ENCODE measurements around the gene GJD3. TPM values are rescaled to one million over a fixed set of nuclear protein-coding genes. Genes with fewer than 3 reads are reported as not detected.

The GJD3 gene
- total and polyA plus RNA-seq, 2 of the 4 experiments (the other 2 are of a cell fraction), result 0.10 TPM; not detected in 1

GRCh38 chr17:40372031-40372430 is 7.5 kb upstream of the GJD3 start:
- POLR2A ChIA-PET (ENCODE audit: unreplicated experiment), result no interaction called here
- Histone ChIP-seq H3K56ac (ENCODE audit: extremely low read depth, insufficient read depth, low read length) (no peak overlapping the region), H3K4ac (ENCODE audit: low read depth, low read length) (no peak overlapping the region), H3K27ac (ENCODE audit: insufficient read depth, low read length) (no peak overlapping the region), H2AK9ac (replicated peaks; ENCODE audit: low read depth, low read length, poor library complexity) (no peak overlapping the region), H3K18ac (ENCODE audit: low read depth, low read length) (no peak overlapping the region), H2BK15ac (ENCODE audit: low read depth, low read length) (no peak overlapping the region), H3K4me2 (ENCODE audit: low read depth, low read length) (no peak overlapping the region), H3K23ac (ENCODE audit: low read depth, low read length) (no peak overlapping the region), H3K4me3 (ENCODE audit: insufficient read depth, low read depth, low read length) (no peak overlapping the region), H2BK5ac (ENCODE audit: low read depth, low read length, poor library complexity, severe bottlenecking) (no peak overlapping the region), H4K8ac (ENCODE audit: low read depth in 2 of 2, low read length in 2 of 2) (no peak overlapping the region), H2AK5ac (ENCODE audit: low read depth, low read length) (no peak overlapping the region), H3K27me3 (ENCODE audit: control insufficient read depth, insufficient read depth, low read length) (no peaks in the 10 kb centered on the region), H4K20me1 (ENCODE audit: insufficient read depth, low read length) (no peaks in the 10 kb centered on the region), H2AFZ (replicated peaks; ENCODE audit: low read length, poor library complexity) (no peak overlapping the region), H3K9me1 (ENCODE audit: insufficient read depth, low read length) (no peaks in the 10 kb centered on the region), H4K5ac (ENCODE audit: low read depth, low read length) (no peak overlapping the region), H3K36me3 (ENCODE audit: control insufficient read depth, insufficient read depth, low read length) (no peaks in the 10 kb centered on the region), H3K14ac (replicated peaks; ENCODE audit: low read depth, low read length) (no peak overlapping the region), H3K79me1 (ENCODE audit: low read depth in 1 of 2, low read length in 2 of 2) (no peaks in the 10 kb centered on the region), H3K9me3 (ENCODE audit: control insufficient read depth, insufficient read depth, low read length) (0 out of 2 replicates have a peak, but pooled peaks cover 2% of the 10 kb centered on the region), H2BK120ac (ENCODE audit: low read depth, low read length) (no peak overlapping the region), H4K91ac (ENCODE audit: insufficient read depth, low read depth, low read length) (no peak overlapping the region), H2BK20ac (ENCODE audit: low read depth, low read length) (0 out of 2 replicates have a peak overlapping the region, but pooled peaks have one; percentile 7), H3K4me1 (ENCODE audit: control insufficient read depth, insufficient read depth, low read length) (no peaks in the 10 kb centered on the region), H3K9ac (ENCODE audit: low read depth, low read length) (no peak overlapping the region)
- intact Hi-C loops (cut with micrococcal nuclease) (no loop called here), in situ Hi-C loops (cut with MboI; ENCODE audit: low sequenced_read_pairs) (loop anchor here (25.0 kb wide), 2 partner anchors 415 to 1290 kb away; partner anchors contain the start of genes KRT27 and KRT28), dilution Hi-C loops (cut with HindIII; ENCODE audit: low sequenced_read_pairs, unreplicated experiment) (no loop called here)
- no peak for TF ChIP-seq NFE2L2 (IDR thresholded peaks at IDR 0.05; ENCODE audit: low read depth, low read length)
- TF ChIP-seq CEBPB (IDR thresholded peaks at IDR 0.05; ENCODE audit: low read depth, low read length), result no peak
- no peak for TF ChIP-seq MAZ (IDR thresholded peaks at IDR 0.05; ENCODE audit: borderline replicate concordance, low read depth, low read length)
- no peak for TF ChIP-seq RCOR1 (IDR thresholded peaks at IDR 0.05; ENCODE audit: insufficient replicate concordance, low read length)
- TF ChIP-seq RFX5 (IDR thresholded peaks at IDR 0.05; ENCODE audit: low read depth, low read length), result no peak
- TF ChIP-seq BHLHE40 (IDR thresholded peaks at IDR 0.05; ENCODE audit: low read depth, low read length), result no peak
- TF ChIP-seq CHD1 (IDR thresholded peaks at IDR 0.05; ENCODE audit: low read depth, low read length), result no peak
- TF ChIP-seq CTCF (conservative IDR thresholded peaks at IDR 0.05; ENCODE audit: low read depth, low read length), result no peak
- no peak for TF ChIP-seq FOS (IDR thresholded peaks at IDR 0.05; ENCODE audit: low read depth, low read length)
- TF ChIP-seq MAFK (IDR thresholded peaks at IDR 0.05; ENCODE audit: low read depth, low read length), result no peak
- TF ChIP-seq POLR2A (IDR thresholded peaks at IDR 0.05; ENCODE audit: low read depth, low read length), result no peak
- TF ChIP-seq USF2 (IDR thresholded peaks at IDR 0.05; ENCODE audit: low read depth, low read length), result no peak
- TF ChIP-seq ELK1 (IDR thresholded peaks at IDR 0.05; ENCODE audit: borderline replicate concordance, low read depth, low read length), result no peak
- TF ChIP-seq MXI1 (IDR thresholded peaks at IDR 0.05; ENCODE audit: borderline replicate concordance, low read depth, low read length), result no peak
- no peak for TF ChIP-seq RAD21 (IDR thresholded peaks at IDR 0.05; ENCODE audit: low read length)
- TF ChIP-seq SMC3 (IDR thresholded peaks at IDR 0.05; ENCODE audit: low read depth, low read length), result no peak
- 40% methylated on average over 1 of the region's 2 CpGs; no CpG with 5 or more reads in 1 of the 2 experiments for WGBS, 2 experiments (ENCODE audit: extremely low coverage in 2 of 2, insufficient read length in 1 of 2)
- BruUV-seq (replicated peaks), result no TSS peak
- DNase-seq, result no peak
- ATAC-seq (ENCODE audit: low read depth), result no peak
- CTCF ChIA-PET, result interaction anchor here (1.0 kb wide), 1 partner anchor 162 kb away, joined by 3 read pairs; no protein-coding TSS in a partner anchor
